Hematopoietic multipotent progenitor cell treated with erythropoietin and hydrocortisone succinate and interleukin-3 and kit ligand, for 8 days (in vitro differentiated cells): ENCODE measurements around the gene KAZN.

Experiments
- DNase-seq: peaks from one replicate; pipeline ENCODE4 v3.0.0-alpha.2; 2015

KAZN gene

DNA sequence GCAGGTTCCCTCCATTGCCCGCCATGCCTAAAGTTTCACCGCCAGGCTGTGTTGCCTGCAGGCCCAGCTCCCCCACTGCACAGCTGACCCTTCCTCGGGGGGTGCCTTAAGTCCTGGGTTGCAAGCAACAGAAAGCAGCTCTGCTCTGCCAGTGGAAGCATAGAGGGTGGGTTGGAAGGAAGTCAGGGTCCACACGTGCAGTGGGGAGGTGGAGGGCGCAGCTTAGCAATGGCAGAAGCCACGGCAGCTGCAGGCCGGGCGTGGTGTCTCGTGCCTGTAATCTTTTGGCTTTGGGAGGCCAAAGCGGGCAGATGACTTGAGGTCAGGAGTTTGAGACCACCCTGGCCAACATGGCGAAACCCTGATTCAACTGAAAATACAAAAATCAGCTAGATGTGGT, 448.8 kb downstream of the KAZN start:
- DNase-seq = no peak

DNA sequence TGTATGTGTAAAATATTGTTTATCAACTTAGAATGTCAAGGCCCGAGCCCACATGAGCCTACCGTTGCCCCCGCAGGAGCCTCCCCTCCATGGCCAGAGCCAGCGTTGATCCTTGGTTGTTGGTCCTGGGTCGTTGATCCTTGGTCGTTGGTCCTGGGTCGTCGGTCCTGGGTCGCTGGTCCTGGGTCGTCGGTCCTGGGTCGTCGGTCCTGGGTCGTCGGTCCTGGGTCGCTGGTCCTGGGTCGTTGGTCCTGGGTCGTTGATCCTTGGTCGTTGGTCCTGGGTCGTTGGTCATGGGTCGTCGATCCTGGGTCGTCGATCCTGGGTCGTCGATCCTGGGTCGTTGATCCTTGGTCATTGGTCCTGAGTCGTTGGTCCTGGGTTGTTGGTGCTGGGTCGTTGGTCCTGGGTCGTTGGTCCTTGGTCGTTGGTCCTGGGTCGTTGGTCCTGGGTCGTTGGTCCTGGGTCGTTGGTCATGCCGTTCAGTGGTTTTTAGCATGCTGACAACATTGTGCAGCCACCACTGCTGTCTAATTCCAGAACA, 450.0 kb downstream of the KAZN start:
- no peak for DNase-seq

DNA sequence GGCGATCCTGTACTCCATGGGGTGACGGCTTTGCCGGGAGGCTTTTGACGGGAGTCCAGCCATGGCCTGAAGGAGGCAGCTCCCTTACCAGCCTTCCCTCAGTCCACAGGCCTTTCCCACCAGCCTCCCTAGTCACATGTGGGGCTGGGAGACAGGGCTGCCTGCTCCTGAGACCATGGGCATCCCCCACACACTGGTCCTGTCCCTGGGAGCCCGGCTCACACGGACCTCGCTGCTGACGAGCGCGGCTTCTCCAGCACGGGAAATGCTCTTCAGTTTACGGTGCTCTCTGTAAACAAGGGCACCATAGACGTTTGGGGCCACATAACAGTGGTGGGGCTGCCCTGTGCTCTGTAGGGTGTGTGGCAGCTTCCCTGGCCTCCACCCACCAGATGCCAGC, 450.6 kb downstream of the KAZN start:
- no peak for DNase-seq

DNA sequence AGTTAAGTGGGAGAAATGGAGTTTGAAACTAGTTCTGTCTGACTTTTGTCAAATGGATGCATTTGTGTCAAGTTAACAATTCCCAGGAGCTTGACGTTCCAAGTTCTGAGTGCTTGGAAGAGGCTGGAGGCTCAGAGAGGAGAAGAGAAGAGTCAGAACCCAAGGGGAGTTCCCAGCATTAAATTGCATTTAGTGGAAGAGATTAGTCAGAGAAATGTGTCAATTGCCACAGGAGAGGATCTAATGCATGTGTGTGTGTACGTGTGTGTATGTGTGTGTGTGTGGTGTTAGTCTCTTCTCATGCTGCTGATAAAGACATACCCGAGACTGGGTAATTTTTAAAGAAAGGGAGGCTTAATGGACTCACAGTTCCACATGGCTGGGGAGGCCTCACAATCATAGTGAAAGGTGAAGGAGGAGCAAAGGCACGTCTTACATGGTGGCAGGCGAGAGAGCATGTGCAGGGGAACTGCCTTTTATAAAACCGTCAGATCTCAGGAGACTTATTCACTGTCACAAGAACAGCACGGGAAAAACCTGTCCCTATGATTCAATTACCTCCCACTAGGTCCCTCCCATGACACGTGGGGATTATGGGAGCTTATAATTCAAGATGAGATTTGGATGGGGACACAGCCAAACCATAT, 453.5 kb downstream of the KAZN start:
- no peak for DNase-seq

DNA sequence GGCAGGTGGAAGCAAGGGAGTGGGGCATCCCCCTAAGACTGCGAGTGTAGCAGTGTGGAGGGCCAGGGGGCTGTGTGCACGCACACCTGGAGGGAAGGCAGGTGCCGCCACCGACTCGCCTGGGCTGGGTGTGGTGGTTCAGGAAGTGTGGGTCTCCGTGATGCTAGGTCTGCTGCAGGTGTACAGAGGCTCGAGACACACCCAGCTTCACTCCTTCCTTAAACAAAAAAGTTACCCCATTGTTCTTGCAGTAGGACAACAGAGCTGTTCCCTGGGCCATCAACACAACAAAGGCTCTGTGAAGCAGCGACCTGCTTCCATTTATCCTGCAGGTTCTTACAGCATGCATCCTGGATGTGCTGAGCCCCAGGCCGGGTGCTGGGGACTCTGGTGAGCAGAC, 454.7 kb downstream of the KAZN start:
- DNase-seq = no peak

DNA sequence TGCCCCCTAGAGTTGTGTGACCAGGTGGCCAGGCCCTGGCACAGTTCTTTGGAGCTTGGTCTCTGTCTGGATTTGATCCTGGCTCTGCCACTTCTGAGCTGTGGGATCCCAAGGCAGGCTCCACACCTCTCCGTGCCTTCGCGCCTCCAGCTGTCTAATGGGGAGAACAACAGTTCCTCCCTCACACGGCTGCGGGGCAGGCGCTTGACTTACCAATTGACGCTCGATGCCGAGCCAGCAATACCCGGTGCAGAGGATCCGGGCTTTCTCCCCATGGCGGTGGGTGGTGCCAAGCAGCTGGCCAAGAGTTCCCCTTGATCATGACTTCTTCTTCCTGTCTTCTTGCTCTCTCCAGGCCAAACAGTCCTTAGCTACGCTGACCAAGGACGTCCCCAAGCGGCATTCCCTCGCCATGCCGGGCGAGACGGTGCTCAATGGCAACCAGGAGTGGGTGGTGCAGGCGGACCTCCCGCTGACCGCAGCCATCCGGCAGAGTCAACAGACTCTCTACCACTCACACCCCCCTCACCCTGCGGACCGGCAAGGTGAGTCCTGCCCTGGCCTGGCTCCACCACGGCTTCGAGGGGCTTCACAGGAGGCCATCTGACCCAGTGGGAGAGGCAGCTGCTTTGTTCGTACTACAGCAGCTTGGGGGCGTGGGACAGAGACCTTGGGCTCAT, 457.4 kb downstream of the KAZN start:
- no peak for DNase-seq

DNA sequence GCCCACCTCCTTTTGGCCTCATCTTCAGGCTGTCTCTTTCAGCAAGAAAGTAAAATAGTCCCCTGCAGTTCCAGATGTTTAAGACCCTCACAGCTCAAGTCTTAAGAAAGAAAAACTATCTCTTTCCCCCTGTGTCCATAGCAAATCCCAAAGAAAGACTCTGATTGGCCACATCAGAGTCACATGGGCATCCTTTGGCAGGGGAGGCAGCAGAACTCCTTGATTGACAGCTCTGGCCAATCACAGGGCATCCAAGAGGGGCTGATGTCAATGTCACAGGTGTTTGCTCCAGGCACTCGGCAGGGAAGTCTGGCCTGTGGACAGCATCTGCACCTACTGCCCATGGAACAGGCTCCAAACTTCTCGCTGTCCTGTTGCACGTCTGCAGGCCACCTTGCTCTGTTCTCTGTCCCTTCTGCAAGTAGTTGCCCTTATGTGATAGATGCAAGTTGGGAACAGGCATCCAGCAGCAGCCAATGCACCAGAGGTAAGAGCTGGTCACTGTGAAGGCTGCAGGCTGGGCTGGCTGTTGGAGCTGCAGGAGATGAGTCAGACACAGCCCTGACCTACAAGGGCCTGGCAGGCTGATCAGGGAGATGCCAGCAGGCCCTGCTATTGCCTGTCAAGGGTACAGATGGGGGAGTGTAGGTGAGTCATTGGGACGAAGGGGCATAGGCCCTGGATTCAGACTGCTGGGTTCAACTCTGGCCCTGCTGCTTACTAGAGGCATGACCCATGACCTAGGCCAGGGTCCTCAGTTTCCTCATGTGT, 458.2 kb downstream of the KAZN start:
- no peak for DNase-seq

DNA sequence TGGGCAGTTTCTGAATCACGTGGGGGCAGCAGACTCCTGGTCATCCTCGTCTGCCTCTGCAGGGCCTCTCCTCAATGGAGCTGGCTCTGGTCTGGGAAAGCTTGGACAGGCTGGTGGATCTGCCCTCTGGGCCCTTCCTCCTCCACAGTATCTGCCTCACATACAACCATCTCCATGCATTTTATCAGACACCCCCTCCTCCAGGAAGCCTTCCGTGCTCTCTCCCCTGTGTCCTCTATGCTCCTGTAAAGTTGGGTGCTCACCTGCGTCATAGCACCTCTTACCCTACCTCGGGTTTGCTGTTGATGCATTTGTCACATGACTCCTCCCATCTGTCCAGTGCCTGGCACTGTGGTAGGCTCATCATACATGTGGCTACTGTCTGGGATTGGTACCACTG, 459.3 kb downstream of the KAZN start:
- no peak for DNase-seq

- no peak for DNase-seq
Measured at GRCh38 chr1:15058261-15058660, 459.8 kb downstream of the KAZN start.

DNA sequence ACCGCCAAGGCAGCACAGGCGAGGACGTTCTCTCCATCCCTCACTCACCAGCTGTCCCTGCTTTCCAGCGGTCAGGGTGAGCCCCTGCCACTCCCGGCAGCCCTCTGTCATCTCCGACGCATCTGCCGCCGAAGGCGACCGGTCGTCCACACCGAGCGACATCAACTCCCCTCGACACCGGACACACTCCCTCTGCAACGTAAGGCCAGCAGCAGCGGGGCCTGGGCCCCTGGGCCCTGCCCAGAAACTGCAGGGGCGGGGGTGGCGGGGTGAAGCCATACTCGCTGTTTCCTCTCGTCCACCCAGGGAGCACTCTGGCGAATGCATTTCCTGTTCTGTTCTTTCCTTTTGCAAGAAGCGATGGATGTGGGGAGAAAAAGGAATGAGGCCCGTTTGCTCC, 461.6 kb downstream of the KAZN start:
- DNase-seq = no peak

- peak; percentile 33 for DNase-seq
Measured at GRCh38 chr1:15062479-15063099, 464.1 kb downstream of the KAZN start.

DNA sequence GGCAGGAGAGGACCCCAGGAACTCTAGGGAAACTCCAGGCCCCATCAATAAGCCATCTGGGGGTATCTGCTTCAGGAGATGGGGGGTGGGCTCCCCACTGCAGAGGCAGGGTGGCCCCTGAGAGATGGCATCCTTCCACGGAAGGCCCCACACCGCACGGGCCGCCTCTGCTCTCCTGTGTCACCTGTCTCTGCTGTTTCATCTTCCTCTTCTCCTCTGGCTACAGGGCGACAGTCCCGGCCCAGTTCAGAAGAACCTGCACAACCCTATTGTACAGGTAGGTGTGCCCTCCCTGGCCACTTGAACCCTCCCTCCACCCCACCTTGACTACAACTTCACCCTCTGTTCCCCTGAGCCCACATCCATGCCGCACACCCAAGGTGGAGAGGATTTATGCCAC, 464.9 kb downstream of the KAZN start:
- no peak for DNase-seq

- no peak for DNase-seq
Measured at GRCh38 chr1:15063783-15064182, 465.3 kb downstream of the KAZN start.

- DNase-seq = no peak
Measured at GRCh38 chr1:15064217-15064929, 465.9 kb downstream of the KAZN start.

GRCh38 chr1:15065291-15065690, 466.8 kb downstream of the KAZN start:
- no peak for DNase-seq

- no peak for DNase-seq
Measured at GRCh38 chr1:15065736-15066135, 467.3 kb downstream of the KAZN start.

GRCh38 chr1:15066191-15066590, 467.7 kb downstream of the KAZN start:
- no peak for DNase-seq

DNA sequence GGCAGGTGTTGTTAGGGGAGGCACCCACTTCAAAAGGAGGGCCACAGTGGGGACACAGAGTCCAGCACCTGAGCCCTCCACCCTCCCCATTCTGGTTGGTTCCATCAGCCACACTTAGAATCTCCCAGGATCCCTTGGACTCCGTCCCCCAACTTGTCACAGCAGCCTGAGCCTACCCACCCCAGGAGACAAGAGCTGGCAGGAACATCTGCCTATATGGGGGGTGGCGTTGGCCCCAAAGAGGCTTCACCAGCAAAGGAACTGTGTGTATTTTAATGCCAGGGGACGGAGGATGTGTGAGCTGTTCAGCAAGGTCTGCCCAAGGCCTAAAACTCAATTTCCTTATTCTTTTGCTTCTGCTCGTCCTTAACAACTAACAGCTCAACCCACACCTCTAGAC, 468.7 kb downstream of the KAZN start:
- no peak for DNase-seq

DNA sequence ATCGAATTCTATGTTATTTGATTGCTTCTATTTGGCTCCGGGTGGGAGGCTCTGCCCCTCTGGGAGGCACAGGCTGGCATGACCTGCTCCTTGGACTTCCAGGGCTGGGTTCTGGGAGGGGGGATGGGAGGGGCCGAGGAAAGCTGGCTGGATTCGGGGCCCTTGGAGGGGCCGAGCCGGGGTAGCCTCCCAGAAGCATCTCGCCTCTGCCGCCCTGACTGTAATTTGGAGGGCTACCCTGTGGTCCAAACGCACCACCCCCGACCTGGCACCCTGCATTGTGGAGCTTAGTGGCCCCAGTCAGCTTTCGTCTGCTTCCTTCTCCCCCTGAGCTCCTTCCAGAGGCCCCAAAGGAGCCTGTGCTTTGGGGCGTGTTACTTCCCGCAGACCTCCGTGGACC, 469.7 kb downstream of the KAZN start:
- no peak for DNase-seq

GRCh38 chr1:15068997-15069396, 470.5 kb downstream of the KAZN start:
- no peak for DNase-seq

- no peak for DNase-seq
Measured at GRCh38 chr1:15070145-15070748, 471.8 kb downstream of the KAZN start.

DNA sequence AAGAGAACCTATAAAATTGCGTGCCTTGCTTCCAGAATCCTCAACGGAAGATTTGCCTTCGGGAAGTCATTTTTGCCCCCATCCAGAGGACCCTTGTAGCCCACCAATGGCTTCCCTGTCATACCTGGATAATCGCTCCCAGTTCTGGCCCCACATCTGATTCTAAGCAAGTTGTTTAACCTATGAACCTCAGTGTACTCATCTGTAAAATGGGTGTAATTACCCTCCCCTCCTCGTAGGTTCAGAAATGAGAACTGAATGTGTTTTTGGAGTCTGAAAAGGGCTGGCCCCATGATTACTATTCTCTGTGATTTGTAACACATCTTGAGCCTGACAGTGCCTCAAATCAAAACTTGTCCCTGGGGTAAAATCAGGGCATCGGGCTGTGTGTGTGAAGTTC, 473.5 kb downstream of the KAZN start:
- DNase-seq = no peak
